NK-92 treated with Interleukin-12 subunit alpha and Interleukin-12 subunit beta, amount 100 ng/mL, for 24 hours (cell line): Measurements from ENCODE around the gene CLASP1.
"Not testable (repeated sequence)": the region's sequence is repeated elsewhere in the genome, so short reads cannot be mapped to it uniquely, and the experiment has no call there.

Experiments used
- DNase-seq: peaks from one replicate; lab custom pipeline; 2025; lab: John Stamatoyannopoulos, UW

The CLASP1 gene

GRCh38 chr2:121475811-121476571 lies 173.3 kb downstream of the CLASP1 start:
- DNase-seq, result no peak

GRCh38 chr2:121473512-121473911 lies 175.8 kb downstream of the CLASP1 start:
- no peak for DNase-seq

- no peak for DNase-seq
Observed at GRCh38 chr2:121472470-121472993, 176.7 kb downstream of the CLASP1 start.

GRCh38 chr2:121471532-121472469 lies 177.5 kb downstream of the CLASP1 start:
- no peak for DNase-seq

- no peak for DNase-seq
Observed at GRCh38 chr2:121470917-121471316, 178.3 kb downstream of the CLASP1 start.

GRCh38 chr2:121469356-121469755 lies 179.9 kb downstream of the CLASP1 start:
- no peak for DNase-seq

- DNase-seq, result no peak
Observed at GRCh38 chr2:121468936-121469335, 180.3 kb downstream of the CLASP1 start.

GRCh38 chr2:121459291-121459690 lies 190.0 kb downstream of the CLASP1 start:
- DNase-seq, result no peak

GRCh38 chr2:121456325-121456724 lies 192.9 kb downstream of the CLASP1 start:
- DNase-seq, result no peak

- DNase-seq, result no peak
Observed at GRCh38 chr2:121455446-121455845, 193.8 kb downstream of the CLASP1 start.

- no peak for DNase-seq
Observed at GRCh38 chr2:121454549-121455090, 194.6 kb downstream of the CLASP1 start.

GRCh38 chr2:121451398-121451797 lies 197.9 kb downstream of the CLASP1 start:
- DNase-seq, result no peak

- no peak for DNase-seq
Observed at GRCh38 chr2:121450301-121450700, 199.0 kb downstream of the CLASP1 start.

GRCh38 chr2:121446647-121447241 lies 202.5 kb downstream of the CLASP1 start:
- no peak for DNase-seq

- DNase-seq, result no peak
Observed at GRCh38 chr2:121442889-121443288, 206.4 kb downstream of the CLASP1 start.

- DNase-seq, result not testable (repeated sequence)
Observed at GRCh38 chr2:121438290-121438689, 211.0 kb downstream of the CLASP1 start.

GRCh38 chr2:121436918-121437317 lies 212.3 kb downstream of the CLASP1 start:
- DNase-seq, result no peak

- DNase-seq, result no peak
Observed at GRCh38 chr2:121435790-121436189, 213.5 kb downstream of the CLASP1 start.

GRCh38 chr2:121431214-121431613 lies 218.0 kb downstream of the CLASP1 start:
- DNase-seq, result no peak

- no peak for DNase-seq
Observed at GRCh38 chr2:121429927-121430520, 219.2 kb downstream of the CLASP1 start.

- no peak for DNase-seq
Observed at GRCh38 chr2:121429119-121429903, 220.0 kb downstream of the CLASP1 start.
